Measurements from ENCODE around the gene VPS37D.
A peak's percentile ranks its signal among the peaks of the same experiment; 100 is the strongest.
"Not testable (repeated sequence)": the region's sequence is repeated elsewhere in the genome, so short reads cannot be mapped to it uniquely, and the experiment has no call there.

Gene VPS37D

DNA sequence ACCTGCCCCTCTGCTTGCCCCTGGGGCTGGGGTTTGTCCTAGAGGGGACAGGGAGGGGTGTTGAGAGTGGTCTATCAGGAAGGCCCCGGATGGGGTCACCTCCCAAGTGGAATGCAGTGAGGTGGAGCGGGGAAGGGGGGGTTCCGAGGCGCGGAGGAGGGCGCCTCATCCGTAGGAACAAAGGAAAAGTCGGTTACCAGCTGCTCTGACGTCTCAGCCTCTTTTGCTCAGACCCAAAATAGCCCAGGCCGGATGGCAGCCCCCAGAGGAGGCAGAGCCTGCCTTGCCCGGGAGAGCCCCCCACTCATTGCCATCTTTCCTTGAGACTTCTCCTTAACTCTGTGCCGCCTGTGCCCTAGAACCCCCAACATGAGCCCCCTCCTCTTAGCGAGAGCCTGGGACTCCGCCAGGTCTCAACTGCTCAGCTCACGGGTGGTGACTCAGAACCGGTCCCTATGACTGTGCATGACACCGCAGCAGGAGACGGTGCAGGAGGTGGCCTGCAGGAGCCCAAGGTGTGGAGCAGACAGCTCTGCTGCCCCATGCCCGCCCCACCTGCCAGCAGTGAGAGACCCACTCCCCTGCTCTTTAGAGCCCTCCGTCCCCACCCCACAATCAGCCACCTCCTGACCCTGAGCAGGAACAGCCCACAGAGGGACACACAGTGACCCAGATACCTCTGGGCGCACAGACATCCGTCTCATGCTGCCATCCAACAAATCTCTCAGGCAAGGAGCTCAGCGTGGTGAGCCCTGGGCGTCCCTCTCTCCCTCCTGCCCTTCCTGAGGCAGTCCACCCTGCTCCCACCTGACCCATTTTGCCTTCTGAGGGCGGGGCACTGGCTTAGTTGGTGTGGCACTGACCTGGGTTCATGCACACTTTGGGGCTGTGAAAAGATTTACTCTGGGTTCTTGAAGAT lies 38.8 kb downstream of the VPS37D start:
- DNase-seq (ENCODE audit: low spot score): no peak

- DNase-seq (ENCODE audit: low spot score): no peak
Observed at GRCh38 chr7:73707045-73707631, 39.5 kb downstream of the VPS37D start.

- no peak for DNase-seq (ENCODE audit: low spot score)
Observed at GRCh38 chr7:73708961-73709549, 41.4 kb downstream of the VPS37D start.

- no peak for DNase-seq (ENCODE audit: low spot score)
Observed at GRCh38 chr7:73712773-73713172, 45.1 kb downstream of the VPS37D start.

GRCh38 chr7:73713319-73713718 lies 45.7 kb downstream of the VPS37D start:
- DNase-seq (ENCODE audit: low spot score): not testable (repeated sequence)

- DNase-seq (ENCODE audit: low spot score): no peak
Observed at GRCh38 chr7:73715648-73716317, 48.2 kb downstream of the VPS37D start.

DNA sequence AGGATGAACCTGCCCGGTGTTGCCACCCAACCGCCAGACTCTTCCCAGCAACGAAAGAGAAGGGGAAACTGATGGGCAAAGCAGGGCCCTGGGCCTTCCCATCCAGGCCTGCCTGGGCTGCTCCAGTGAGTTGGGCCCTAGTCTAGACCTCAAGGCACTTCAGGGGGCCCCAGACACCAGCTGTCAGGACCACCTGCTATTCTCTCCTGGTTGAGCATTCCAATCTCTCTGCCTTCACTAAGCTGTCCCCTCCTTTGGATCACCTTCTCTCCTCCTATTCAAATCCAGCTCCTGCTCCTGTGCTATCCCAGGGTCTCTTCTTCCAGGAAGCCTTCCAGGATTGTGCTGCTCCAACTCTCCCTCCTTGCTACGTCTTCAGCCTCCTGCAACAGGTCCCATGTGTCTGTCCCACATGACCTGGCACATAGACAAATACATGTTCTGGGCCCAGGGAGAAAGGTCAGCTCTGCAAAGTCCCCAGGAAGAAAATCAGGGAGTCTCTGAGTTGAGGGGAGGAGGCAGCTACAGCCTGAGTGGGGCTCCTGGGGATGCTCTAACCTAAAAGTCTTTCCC lies 48.8 kb downstream of the VPS37D start:
- DNase-seq (ENCODE audit: low spot score): no peak

DNA sequence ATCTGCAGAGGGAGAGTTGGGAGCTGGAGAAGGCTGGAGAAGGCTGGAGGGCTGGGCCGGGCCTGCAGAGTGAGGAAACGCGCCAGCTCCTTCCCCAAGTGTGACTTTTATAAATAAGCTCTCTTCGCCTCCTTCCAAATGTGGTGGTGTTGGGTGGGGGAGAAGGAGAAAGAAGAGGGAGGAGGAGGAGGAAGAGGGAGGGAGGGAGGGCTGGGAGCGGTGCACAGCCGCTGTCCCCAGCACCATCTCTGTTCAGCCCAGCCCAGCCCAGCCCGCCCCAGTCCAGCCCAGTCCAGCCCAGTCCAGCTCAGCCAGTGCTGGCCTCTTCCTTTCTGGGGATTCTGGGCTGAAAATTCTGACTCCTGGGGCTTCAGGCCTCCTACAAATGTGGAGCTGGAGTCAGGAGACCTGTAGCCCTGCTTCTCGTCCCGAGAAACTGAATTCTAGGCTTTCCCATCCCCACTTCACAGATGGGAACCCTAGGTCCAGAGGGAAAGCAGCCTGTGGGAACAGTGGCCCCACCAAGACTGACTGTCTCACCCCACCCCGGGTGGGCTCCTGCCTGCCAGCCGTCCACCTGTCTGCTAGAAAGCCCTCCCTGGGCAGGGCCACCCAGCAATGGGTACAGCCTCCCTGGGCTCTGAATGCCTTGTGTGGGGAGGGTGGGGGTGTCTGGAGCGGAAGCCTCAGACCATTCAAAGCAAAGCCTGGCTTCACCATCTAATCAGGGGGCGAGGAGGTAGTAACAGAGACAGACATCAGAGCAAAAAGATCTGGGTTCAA lies 49.6 kb downstream of the VPS37D start:
- DNase-seq (ENCODE audit: low spot score): no peak

DNA sequence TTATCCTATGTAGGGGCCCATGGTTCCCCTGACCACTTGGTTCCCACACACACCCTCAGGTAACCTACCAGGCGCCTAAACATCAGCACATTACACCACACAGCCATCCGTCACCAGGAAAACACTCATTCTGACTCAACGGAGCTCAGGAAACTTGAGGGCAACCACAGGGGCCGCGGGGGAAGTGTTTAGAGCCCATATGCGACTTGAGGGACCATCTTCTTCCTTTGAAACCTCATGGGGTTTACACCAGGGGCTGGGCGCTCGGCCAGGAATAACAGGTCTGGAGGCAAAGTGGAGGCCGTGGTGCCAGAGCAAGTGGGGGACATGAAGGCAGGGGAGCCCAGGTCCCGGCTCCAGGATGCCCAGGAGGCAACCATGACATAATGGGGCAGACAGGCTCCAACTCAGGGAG lies 50.4 kb downstream of the VPS37D start:
- no peak for DNase-seq (ENCODE audit: low spot score)

DNA sequence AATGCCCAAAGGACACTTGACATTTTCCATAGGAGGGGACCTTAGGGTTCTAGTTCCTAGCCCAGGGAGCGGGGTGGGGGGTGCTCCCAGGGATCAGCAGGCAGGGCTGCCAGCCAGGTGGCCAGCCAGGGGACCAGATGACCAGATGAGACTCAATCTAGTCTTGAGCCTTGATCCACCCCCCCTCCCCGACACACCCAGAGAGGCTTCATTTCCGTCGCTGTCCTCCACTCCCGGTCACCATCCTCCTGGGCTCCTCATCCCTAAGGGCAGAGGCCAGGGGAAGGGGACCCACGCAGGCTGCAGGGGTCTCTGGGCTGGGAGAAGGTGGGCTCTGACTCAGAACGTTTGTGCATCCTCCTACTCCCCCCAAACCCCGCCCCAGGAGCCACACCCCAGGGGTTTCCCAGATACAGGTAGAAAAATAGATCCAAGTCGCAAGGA lies 50.8 kb downstream of the VPS37D start:
- DNase-seq (ENCODE audit: low spot score): no peak

DNA sequence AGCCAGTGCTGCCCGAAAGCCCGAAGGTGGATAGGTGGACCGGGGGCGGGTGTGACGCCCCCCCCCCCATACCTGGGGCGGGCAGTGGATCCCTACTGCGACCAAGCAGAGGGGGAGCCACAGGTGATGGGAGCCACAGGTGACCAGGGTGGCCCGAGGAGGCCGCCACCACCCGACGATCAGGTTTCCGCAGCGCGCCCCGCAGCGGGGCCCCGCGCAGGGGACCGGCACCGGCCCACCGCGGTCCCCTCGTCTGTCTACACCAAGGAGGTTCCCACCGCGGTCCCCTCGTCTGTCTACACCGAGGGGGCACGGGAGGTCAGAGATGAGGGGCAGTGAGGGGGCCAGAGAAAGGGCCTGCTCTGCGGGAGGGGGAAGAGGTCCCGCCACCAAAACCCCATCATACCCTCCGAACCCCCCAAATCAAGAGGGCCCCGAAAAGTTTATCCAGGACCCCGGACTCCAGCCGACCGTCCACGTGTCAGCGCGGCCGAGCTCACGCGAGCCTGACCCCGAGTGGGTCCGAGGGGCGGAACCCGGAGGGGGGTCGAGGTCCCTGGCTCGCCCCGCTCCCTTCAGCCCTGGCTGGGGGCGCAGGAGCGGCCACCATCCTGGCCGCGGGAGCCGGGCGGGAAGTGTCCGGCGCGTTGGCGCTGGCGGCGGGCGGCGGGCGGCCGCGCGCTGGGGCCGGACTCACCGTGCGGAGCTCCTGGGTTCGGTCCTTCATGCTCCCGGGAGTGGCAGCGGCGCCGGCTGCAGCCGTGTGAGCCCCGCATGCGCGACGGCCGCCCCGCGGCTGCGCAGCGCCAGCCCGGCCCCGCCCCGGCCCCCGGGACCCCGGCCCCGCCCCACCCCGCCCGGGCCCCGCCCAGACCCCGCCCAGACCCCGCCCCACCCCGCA lies 51.5 kb downstream of the VPS37D start, which contains the start of gene STX1A:
TSS of gene STX1A (minus strand) at position 765 of the 901 bp plus-strand sequence. CDS start at position 727, 38 bp downstream.
- peak; percentile 98 for DNase-seq (ENCODE audit: low spot score)

- DNase-seq (ENCODE audit: low spot score): no peak
Observed at GRCh38 chr7:73719806-73720169, 52.2 kb downstream of the VPS37D start.

DNA sequence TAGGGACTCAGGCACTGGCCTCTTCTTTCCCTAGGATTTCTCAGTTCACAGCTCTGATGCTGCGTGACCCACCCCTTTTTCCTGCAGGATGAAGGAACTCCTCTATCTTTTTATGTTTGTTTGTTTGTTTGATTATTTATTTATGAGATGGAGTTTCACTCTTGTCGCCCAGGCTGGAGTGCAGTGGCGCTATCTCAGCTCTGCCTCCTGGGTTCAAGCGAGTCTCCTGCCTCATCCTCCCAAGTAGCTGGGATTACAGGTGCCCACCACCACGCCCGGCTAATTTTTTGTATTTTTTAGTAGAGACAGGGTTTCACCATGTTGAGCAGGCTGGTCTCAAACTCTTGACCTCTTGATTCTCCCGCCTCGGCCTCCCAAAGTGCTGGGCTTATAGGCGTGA lies 52.8 kb downstream of the VPS37D start:
- DNase-seq (ENCODE audit: low spot score): not testable (repeated sequence)

DNA sequence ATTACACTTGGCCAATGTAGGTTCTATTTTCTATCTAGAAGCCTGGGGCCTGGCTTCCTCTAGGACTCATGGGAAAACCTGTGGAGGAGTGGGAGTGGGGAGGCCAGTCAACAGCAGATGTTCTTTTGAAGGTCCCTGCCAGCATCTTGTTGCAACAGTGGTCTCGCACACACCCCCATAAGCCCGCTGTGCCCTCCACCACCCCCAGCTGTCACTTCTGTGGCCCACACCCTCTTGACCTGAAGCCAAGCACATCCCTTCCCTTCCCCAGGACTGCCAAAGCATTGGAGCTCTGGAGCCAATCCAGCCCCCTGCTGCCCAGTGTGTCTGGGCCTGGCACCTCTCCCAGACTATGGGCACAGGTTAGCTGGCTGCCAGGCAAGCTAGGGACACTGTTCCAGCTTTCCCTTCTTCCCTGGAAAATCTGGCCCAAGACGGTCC lies 53.8 kb downstream of the VPS37D start:
- no peak for DNase-seq (ENCODE audit: low spot score)
